GM23338 (cell line): ENCODE results near the gene MYF5. TPM values are rescaled to one million over a fixed set of nuclear protein-coding genes. Genes with fewer than 3 reads are reported as not detected.

Experiments used
- ATAC-seq: fragments of 200-7000 bp; cut with Tn5 transposase; 3 replicates; pipeline ENCODE4 v1.9.1; 2020
- DNase-seq: peaks from one replicate; pipeline ENCODE4 v3.0.0-alpha.2; 2015; ENCODE audit warnings: low spot score
- H2AFZ ChIP-seq: fragments of 200-600 bp; sonication (generic); 2 replicates; pipeline ENCODE4 v1.8.0; 2016; ENCODE audit warnings: antibody characterized with exemption, mild to moderate bottlenecking, moderate library complexity
- H3F3A ChIP-seq: fragments of 200-600 bp; sonication (generic); replicated peaks from 2 replicates; pipeline ENCODE4 v1.8.0; 2017; ENCODE audit warnings: antibody characterized with exemption, mixed run types, low read depth
- H3K27ac ChIP-seq: fragments of 200-600 bp; sonication (generic); 2 replicates; pipeline ENCODE4 v1.6.1; 2016; ENCODE audit warnings: low read depth
- H3K27me3 ChIP-seq: fragments of 200-600 bp; sonication (generic); 2 replicates; pipeline ENCODE4 v1.8.0; 2016; ENCODE audit warnings: mild to moderate bottlenecking, mixed run types, moderate library complexity; ENCODE audit not compliant: insufficient read depth
- H3K36me3 ChIP-seq: fragments of 200-600 bp; sonication (generic); 2 replicates; pipeline ENCODE4 v1.8.0; 2016; ENCODE audit warnings: mild to moderate bottlenecking; ENCODE audit not compliant: insufficient read depth
- H3K4me1 ChIP-seq: fragments of 200-600 bp; sonication (generic); 2 replicates; pipeline ENCODE4 v1.8.0; 2016; ENCODE audit warnings: mild to moderate bottlenecking, moderate library complexity; ENCODE audit not compliant: insufficient read depth
- H3K4me2 ChIP-seq: fragments of 200-600 bp; sonication (generic); 2 replicates; pipeline ENCODE4 v1.7.1; 2017; ENCODE audit warnings: mixed run types
- H3K4me3 ChIP-seq: fragments of 200-600 bp; sonication (generic); 2 replicates; pipeline ENCODE4 v1.6.1; 2016; ENCODE audit warnings: mixed run types
- H3K79me2 ChIP-seq: fragments of 200-600 bp; sonication (generic); replicated peaks from 2 replicates; pipeline ENCODE4 v1.8.0; 2017; ENCODE audit warnings: mild to moderate bottlenecking; ENCODE audit not compliant: insufficient read depth
- H3K9me2 ChIP-seq: fragments of 200-600 bp; sonication (generic); 2 replicates; pipeline ENCODE4 v1.8.0; 2017; ENCODE audit not compliant: insufficient read depth
- H4K20me1 ChIP-seq: fragments of 200-600 bp; sonication (generic); replicated peaks from 2 replicates; pipeline ENCODE4 v1.8.0; 2017; ENCODE audit warnings: mild to moderate bottlenecking; ENCODE audit not compliant: insufficient read depth
- H3K27ac Mint-ChIP-seq: 2 replicates; pipeline ENCODE4 v1.8.0; 2020; ENCODE audit warnings: inconsistent platforms, mild to moderate bottlenecking, moderate library complexity, mixed read lengths
- H3K27me3 Mint-ChIP-seq: 3 replicates; pipeline ENCODE4 v1.8.0; 2022; ENCODE audit warnings: low read depth, mild to moderate bottlenecking, moderate library complexity, mixed read lengths, inconsistent platforms; ENCODE audit not compliant: insufficient read depth, poor library complexity
- H3K36me3 Mint-ChIP-seq: 3 replicates; pipeline ENCODE4 v1.8.0; 2021; ENCODE audit warnings: low read depth, mild to moderate bottlenecking, inconsistent platforms, moderate library complexity, mixed read lengths
- H3K4me1 Mint-ChIP-seq: 3 replicates; pipeline ENCODE4 v1.8.0; 2020; ENCODE audit warnings: mild to moderate bottlenecking, inconsistent platforms, mixed read lengths
- H3K4me3 Mint-ChIP-seq: 3 replicates; pipeline ENCODE4 v1.8.0; 2021; ENCODE audit warnings: moderate library complexity, mild to moderate bottlenecking, inconsistent platforms, mixed read lengths
- H3K9me3 Mint-ChIP-seq: 3 replicates; pipeline ENCODE4 v1.8.0; 2020; ENCODE audit warnings: moderate library complexity, mild to moderate bottlenecking, inconsistent platforms, mixed read lengths
- CREB1 ChIP-seq: fragments of 250-450 bp; sonication (Bioruptor Pico); IDR thresholded peaks from 2 replicates; pipeline ENCODE4 v1.5.0; 2020; ENCODE audit warnings: low read depth, mild to moderate bottlenecking, moderate library complexity
- CTCF ChIP-seq, 2 experiments: fragments of 200-600 bp in 1 of 2; sonication (generic) in 1 of 2; conservative IDR thresholded peaks; 2 replicates each; pipeline versions ENCODE4 v1.5.1 to v1.6.1; 2016 to 2017; ENCODE audit warnings: antibody characterized with exemption in 2 of 2, low read depth in 2 of 2, mild to moderate bottlenecking in 2 of 2, moderate library complexity in 1 of 2
- ETS1 ChIP-seq: IDR thresholded peaks from 2 replicates; pipeline ENCODE4 v1.6.1; 2016; ENCODE audit warnings: antibody characterized with exemption
- EZH2 ChIP-seq: fragments of 200-600 bp; sonication (generic); IDR thresholded peaks from one replicate; pipeline ENCODE4 v1.8.0; 2017; ENCODE audit warnings: antibody characterized with exemption, mild to moderate bottlenecking, low read depth; ENCODE audit not compliant: unreplicated experiment
- EZH2phosphoT487 ChIP-seq: fragments of 200-600 bp; sonication (generic); IDR thresholded peaks from one replicate; pipeline ENCODE4 v1.8.1; 2018; ENCODE audit warnings: antibody characterized with exemption; ENCODE audit not compliant: unreplicated experiment
- JUNB ChIP-seq: IDR thresholded peaks from one replicate; pipeline ENCODE4 v1.6.1; 2016; ENCODE audit warnings: antibody characterized with exemption; ENCODE audit not compliant: unreplicated experiment
- POLR2AphosphoS5 ChIP-seq: IDR thresholded peaks from 2 replicates; pipeline ENCODE4 v1.6.1; 2016; ENCODE audit warnings: antibody characterized with exemption, low read depth
- STAT1 ChIP-seq: IDR thresholded peaks from one replicate; pipeline ENCODE4 v1.6.1; 2016; ENCODE audit warnings: antibody characterized with exemption; ENCODE audit not compliant: unreplicated experiment
- ZNF114 ChIP-seq: fragments of 250-450 bp; sonication (Bioruptor Pico); IDR thresholded peaks from 2 replicates; pipeline ENCODE4 v1.5.0; 2020; ENCODE audit warnings: mild to moderate bottlenecking, moderate library complexity
- ZNF331 ChIP-seq: fragments of 250-450 bp; sonication (Bioruptor Pico); IDR thresholded peaks from 2 replicates; pipeline ENCODE4 v1.5.0; 2020; ENCODE audit warnings: low read depth, mild to moderate bottlenecking, moderate library complexity
- ZNF462 ChIP-seq: fragments of 250-450 bp; sonication (Bioruptor Pico); IDR thresholded peaks from 2 replicates; pipeline ENCODE4 v1.5.0; 2020; ENCODE audit warnings: mild to moderate bottlenecking, moderate library complexity
- polyA plus RNA-seq: library from polyadenylated mRNA; unstranded; fragments of >200 nt; fragmentation: Nextera tagmentation; extraction: Ambion mirVana; gene quantifications from 2 replicates; pipeline ENCODE4 v1.2.1, GENCODE V29; 2016
- total RNA-seq: library from RNA; depleted of rRNA; stranded (reverse); fragments of >200 nt; shearing (Covaris generic); gene quantifications from 2 replicates; pipeline ENCODE4 v1.2.3, GENCODE V29; 2014

Gene MYF5
- total and polyA plus RNA-seq, 2 experiments from 2014 or later: not detected

- TF ChIP-seq ZNF462 (CRISPR knock-in tag) (no peak), EZH2 (no peak), ETS1 (no peak)
Measured at GRCh38 chr12:80679346-80680131, 37.2 kb upstream of the MYF5 start (continued).

- Histone ChIP-seq H3K9me2 (no peaks in the 10 kb centered on the region), H3K4me1 (peaks cover 14% of the 10 kb centered on the region; the same call in 1 of the 2 replicates), H3K27ac (no peak overlapping the region), H3K27me3 (no peaks in the 10 kb centered on the region), H3K4me3 (no peak overlapping the region), H3K36me3 (no peaks in the 10 kb centered on the region), H3K79me2 (no peaks in the 10 kb centered on the region), H2AFZ (no peak overlapping the region), H3K4me2 (no peak overlapping the region), H4K20me1 (no peaks in the 10 kb centered on the region), H3F3A (no peaks in the 10 kb centered on the region)
- Mint-ChIP-seq H3K27ac (no peak overlapping the region), H3K27me3 (no peaks in the 10 kb centered on the region), H3K4me1 (peaks cover 24% of the 10 kb centered on the region), H3K4me3 (no peak overlapping the region), H3K36me3 (no peaks in the 10 kb centered on the region), H3K9me3 (no peaks in the 10 kb centered on the region)
- no peak for ATAC-seq
- DNase-seq: no peak
- TF ChIP-seq CTCF (conservative IDR thresholded peaks at IDR 0.05; ENCODE audit: low read depth in 2 of 2): no peak
- no peak for TF ChIP-seq EZH2phosphoT487
- TF ChIP-seq EZH2: no peak
- TF ChIP-seq ZNF114 (CRISPR knock-in tag): no peak
- no peak for TF ChIP-seq CREB1 (CRISPR knock-in tag)
- no peak for TF ChIP-seq STAT1
- TF ChIP-seq POLR2AphosphoS5: no peak
- no peak for TF ChIP-seq JUNB
- no peak for TF ChIP-seq ETS1
- no peak for TF ChIP-seq ZNF331 (CRISPR knock-in tag)
Measured at GRCh38 chr12:80681287-80681686, 35.4 kb upstream of the MYF5 start.
